Cardiac muscle cell (in vitro differentiated cells and primary cell): ENCODE data around the gene BCAS4. TPM values are rescaled to one million over a fixed set of nuclear protein-coding genes. Genes with fewer than 3 reads are reported as not detected.
"Not testable (repeated sequence)": the region's sequence is repeated elsewhere in the genome, so short reads cannot be mapped to it uniquely, and the experiment has no call there.

Source experiments
- DNase-seq, 2 donors: peaks; one replicate each; pipeline versions ENCODE4 v3.0.0 to v3.0.0-alpha.2; 2010 to 2017; ENCODE audit warnings: low read depth in 1 of 2, low spot score in 1 of 2
- H3K27ac ChIP-seq: fragments of 200-600 bp; sonication (generic); 2 replicates; pipeline ENCODE4 v1.5.1; 2016
- H3K27me3 ChIP-seq: fragments of 200-600 bp; sonication (generic); 2 replicates; pipeline ENCODE4 v1.6.0; 2016; ENCODE audit warnings: control low read depth
- H3K36me3 ChIP-seq: fragments of 200-600 bp; sonication (generic); 2 replicates; pipeline ENCODE4 v1.5.1; 2016; ENCODE audit warnings: control low read depth
- H3K4me1 ChIP-seq: fragments of 200-600 bp; sonication (generic); 2 replicates; pipeline ENCODE4 v1.8.1; 2017; ENCODE audit warnings: low read depth, mild to moderate bottlenecking, mixed run types
- H3K4me3 ChIP-seq: fragments of 200-600 bp; sonication (generic); 2 replicates; pipeline ENCODE4 v1.5.1; 2016; ENCODE audit warnings: mild to moderate bottlenecking
- H3K9me3 ChIP-seq: fragments of 200-600 bp; sonication (generic); 2 replicates; pipeline ENCODE4 v1.5.1; 2017; ENCODE audit warnings: low read depth, mild to moderate bottlenecking, control low read depth
- polyA plus RNA-seq: library from polyadenylated mRNA; unstranded; fragments of >200 nt; fragmentation: Nextera tagmentation; extraction: Ambion mirVana; gene quantifications from 2 replicates; pipeline ENCODE4 v1.2.1, GENCODE V29; 2016
- total RNA-seq: library from RNA; depleted of rRNA; stranded (reverse); fragments of >200 nt; gene quantifications from 2 replicates; pipeline ENCODE4 v1.2.3, GENCODE V29; 2016
- TF ChIP-seq, protein P1 (sequence below): IDR thresholded peaks from 2 replicates; pipeline ENCODE4 v1.5.1; 2012; ENCODE audit warnings: low read depth, mild to moderate bottlenecking, low read length

Gene BCAS4
- total and polyA plus RNA-seq, 2 experiments from 2014 or later, result 16.1 to 26.1 TPM

DNA sequence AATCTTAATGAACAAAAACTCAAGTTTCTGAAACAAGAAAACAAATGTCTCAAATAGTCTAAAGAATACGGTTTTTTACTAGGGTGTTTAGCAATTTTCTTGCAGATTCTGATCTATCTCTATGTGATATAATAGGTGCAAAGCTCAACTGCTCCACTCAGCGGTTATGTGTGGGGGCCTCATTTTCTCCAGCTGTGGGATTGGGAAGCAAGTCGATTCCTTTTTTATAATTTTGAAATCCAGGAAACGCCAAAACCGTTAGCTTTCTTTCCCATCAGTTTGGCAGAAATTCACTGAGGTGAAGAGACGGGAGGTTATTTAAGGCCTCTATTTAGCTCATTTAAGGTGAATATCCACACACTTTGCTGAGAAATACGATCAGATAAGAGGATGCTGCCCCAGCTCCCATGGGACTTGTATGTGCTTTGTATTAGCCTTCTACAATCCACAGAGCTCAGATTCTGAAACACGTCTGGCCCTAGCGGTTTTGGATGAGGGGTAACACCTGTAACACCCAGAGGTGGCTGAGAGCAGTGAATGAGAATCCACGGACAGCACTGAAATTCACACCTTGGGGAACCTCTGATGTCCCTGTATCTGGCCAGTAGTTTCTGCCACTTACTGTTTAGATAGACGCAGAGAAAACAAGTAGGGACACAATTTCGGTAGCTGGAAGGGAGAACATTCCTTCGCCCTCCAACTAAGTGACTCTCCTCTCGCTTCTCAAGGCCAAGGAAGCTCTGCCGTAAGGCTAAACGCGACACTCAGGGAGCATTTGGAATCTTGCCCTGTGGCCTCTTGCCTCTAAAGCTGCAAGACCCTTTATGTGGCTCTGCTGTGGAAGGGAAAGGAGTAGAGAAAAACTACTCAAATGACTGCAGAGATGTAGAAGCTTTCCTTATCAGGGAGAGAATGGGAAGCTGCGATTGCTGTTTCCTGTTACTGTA, 6.5 kb upstream of the BCAS4 start:
- no peaks in the 10 kb centered on the region for H3K9me3 ChIP-seq
- TF ChIP-seq, protein P1, sequence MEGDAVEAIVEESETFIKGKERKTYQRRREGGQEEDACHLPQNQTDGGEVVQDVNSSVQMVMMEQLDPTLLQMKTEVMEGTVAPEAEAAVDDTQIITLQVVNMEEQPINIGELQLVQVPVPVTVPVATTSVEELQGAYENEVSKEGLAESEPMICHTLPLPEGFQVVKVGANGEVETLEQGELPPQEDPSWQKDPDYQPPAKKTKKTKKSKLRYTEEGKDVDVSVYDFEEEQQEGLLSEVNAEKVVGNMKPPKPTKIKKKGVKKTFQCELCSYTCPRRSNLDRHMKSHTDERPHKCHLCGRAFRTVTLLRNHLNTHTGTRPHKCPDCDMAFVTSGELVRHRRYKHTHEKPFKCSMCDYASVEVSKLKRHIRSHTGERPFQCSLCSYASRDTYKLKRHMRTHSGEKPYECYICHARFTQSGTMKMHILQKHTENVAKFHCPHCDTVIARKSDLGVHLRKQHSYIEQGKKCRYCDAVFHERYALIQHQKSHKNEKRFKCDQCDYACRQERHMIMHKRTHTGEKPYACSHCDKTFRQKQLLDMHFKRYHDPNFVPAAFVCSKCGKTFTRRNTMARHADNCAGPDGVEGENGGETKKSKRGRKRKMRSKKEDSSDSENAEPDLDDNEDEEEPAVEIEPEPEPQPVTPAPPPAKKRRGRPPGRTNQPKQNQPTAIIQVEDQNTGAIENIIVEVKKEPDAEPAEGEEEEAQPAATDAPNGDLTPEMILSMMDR, result peak; percentile 70
- peaks cover 15% of the 10 kb centered on the region for H3K4me1 ChIP-seq
- H3K27me3 ChIP-seq, result no peaks in the 10 kb centered on the region
- DNase-seq, result peak in 1 of 2 donors; percentile 88
- H3K36me3 ChIP-seq, result no peaks in the 10 kb centered on the region
- H3K27ac ChIP-seq, result peak overlapping the region; percentile 10
- H3K4me3 ChIP-seq, result no peak overlapping the region

DNA sequence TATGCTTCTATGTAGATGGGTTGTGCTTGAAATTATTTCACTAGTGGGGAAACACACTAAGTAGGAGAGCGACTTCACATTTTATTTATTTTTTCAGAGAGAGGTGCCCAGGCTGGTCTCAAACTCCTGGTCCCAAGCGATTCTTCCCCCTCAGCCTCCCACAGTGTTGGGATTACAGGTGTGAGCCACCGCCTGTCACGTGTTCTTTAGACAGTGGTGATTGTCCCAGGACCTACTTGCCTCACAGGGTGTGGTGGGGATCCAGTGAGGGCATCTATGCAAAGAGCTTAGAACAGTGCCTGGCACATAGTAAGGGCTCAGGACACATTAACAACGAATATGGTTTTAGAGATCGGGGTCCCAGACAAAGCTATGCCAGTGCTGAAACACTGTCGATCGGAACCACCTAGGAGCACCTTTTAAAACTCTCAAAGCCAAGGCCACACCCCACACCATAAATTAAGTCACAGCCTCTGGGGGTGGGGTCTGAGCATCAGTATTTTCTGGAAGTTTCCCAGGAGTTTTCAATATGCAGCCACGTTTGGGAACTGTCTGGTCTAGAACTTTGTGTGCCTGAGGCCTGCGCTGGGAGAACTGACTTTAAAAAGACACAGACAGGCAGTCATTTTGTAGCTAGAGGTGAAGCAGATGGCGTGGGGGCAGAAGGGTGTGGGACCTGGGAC, 4.8 kb upstream of the BCAS4 start:
- TF ChIP-seq, protein P1, result no peak
- no peak for DNase-seq
- H3K36me3 ChIP-seq, result no peaks in the 10 kb centered on the region
- H3K4me3 ChIP-seq, result no peak overlapping the region
- no peaks in the 10 kb centered on the region for H3K9me3 ChIP-seq
- peak overlapping the region; percentile 86 for H3K27ac ChIP-seq
- H3K27me3 ChIP-seq, result no peaks in the 10 kb centered on the region
- peaks cover 15% of the 10 kb centered on the region for H3K4me1 ChIP-seq

DNA sequence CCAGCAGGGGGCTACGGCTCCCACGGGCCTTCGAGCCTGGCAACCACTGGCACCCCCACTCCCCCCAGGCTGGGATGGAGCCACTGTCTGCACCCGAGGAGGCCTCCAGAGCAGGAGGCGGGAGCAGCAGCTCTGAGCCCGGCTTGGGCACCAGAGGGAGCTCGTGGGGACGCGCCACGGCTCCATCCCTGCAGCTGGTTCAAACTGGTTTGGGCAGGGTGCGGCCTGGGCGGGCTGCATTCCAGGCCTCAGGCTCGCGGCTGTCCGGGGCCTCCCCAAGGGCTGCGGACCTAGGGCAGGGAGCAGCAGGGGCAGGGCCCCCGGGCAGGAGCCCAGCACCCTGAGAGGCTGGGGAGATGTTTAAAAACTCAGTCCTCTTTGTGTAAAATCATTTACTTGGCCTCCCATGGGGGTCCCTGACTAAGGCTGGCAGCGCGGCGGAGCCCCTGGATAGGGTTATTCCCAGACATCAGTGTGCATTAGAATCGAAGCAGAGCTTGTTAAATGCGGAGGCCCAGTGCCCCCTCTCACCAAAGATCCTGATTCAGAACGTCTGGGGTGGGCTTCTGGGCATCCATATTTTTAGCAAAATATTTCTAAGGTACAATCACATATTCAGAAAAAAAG, 4.1 kb upstream of the BCAS4 start:
- peaks cover 15% of the 10 kb centered on the region for H3K4me1 ChIP-seq
- no peak overlapping the region for H3K4me3 ChIP-seq
- H3K27ac ChIP-seq, result peak overlapping the region; percentile 86

DNA sequence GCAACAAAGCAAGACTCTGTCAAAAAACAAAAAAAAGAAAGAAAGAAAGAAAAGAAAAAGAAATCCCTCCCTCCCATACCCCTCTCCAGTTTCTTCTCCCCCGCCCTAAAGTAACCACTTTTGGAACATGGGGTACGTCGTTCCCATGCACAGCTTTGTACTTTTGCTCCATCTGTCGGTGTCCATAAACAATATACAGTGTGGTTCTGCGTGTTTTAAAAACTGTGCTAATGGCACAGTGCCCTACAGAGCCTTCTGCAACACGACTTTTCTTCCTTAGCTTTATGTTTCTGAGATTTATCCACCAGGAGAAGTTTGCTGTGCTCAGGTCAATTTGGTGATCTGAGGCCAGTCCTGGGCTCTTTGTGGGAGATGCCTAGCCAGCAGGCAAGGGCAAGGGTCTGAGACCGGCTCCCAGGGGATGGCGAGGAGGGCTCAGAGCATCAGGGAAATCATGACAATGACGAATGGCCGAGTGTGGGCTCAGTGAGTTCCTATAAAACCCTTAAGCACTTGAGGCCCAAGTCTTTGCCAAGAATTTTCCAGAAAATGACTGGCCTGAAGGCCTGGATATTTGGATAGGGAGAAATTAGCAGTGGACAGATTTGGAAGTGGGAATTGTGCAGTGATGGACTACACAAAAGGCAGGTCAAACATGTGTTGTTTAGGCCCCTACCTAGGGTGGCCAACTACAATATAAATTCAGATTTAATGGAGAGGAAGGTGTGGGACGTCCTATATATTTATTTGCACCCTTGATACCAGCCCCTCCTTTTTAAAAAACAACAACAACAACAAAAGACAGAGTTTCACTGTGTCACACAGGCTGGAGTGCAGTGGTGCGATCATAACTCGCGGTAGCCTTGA, 1.9 kb upstream of the BCAS4 start:
- Histone ChIP-seq H3K27me3 (no peaks in the 10 kb centered on the region), H3K4me3 (no peak overlapping the region), H3K36me3 (no peaks in the 10 kb centered on the region), H3K9me3 (no peaks in the 10 kb centered on the region), H3K4me1 (peaks cover 15% of the 10 kb centered on the region), H3K27ac (no peak overlapping the region)
- DNase-seq, result no peak
- TF ChIP-seq, protein P1, result no peak

More for the DNA sequence above, 4.1 kb upstream of the BCAS4 start:
- peak; percentile 95 to 96 for DNase-seq
- TF ChIP-seq, protein P1, result peak; percentile 86
- no peaks in the 10 kb centered on the region for H3K36me3 ChIP-seq
- no peaks in the 10 kb centered on the region for H3K9me3 ChIP-seq
- no peaks in the 10 kb centered on the region for H3K27me3 ChIP-seq

DNA sequence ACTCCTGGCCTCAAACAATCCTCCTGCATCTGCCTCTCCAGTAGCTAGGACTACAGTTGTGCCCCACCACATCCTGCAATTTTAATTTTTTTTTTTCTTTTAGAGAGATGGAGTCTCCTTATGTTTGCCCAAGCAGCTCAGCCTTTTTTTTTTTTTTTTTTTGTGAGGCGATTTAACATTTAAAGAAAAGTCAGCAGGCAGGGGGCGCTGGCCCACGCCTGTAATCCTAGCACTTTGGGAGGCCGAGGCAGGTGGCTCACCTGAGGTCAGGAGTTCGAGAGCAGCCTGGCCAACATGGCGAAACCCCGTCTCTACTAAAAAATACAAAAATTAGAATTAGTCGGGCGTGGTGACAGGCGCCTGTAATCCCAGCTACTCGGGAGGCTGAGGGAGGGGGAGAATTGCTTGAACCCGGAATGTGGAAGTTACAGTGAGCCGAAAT, 1.3 kb upstream of the BCAS4 start:
- not testable (repeated sequence) for H3K4me3 ChIP-seq, H3K27ac ChIP-seq, H3K9me3 ChIP-seq, H3K36me3 ChIP-seq, H3K27me3 ChIP-seq
- TF ChIP-seq, protein P1, result peak; percentile 44
- DNase-seq, result peak; percentile 44
- H3K4me1 ChIP-seq, result peaks cover 11% of the 10 kb centered on the region
